CD4-positive, alpha-beta T cell treated with Interleukin-21 for 1 hour (primary cell): ENCODE data around the gene LGALS4.
A peak's percentile ranks its signal among the peaks of the same experiment; 100 is the strongest.
"Not testable (repeated sequence)": the region's sequence is repeated elsewhere in the genome, so short reads cannot be mapped to it uniquely, and the experiment has no call there.

ENCODE experiments used
- DNase-seq: peaks from one replicate; pipeline ENCODE4 v3.0.0-alpha.2; 2020

LGALS4 gene

GRCh38 chr19:38842439-38843174 is 29.9 kb upstream of the LGALS4 start:
- DNase-seq = peak; percentile 78

GRCh38 chr19:38841787-38842438 is 29.2 kb upstream of the LGALS4 start:
- DNase-seq = peak; percentile 71

- no peak for DNase-seq
Measured at GRCh38 chr19:38841180-38841766, 28.5 kb upstream of the LGALS4 start.

- no peak for DNase-seq
Measured at GRCh38 chr19:38840583-38840968, 27.8 kb upstream of the LGALS4 start.

GRCh38 chr19:38839816-38840582 is 27.3 kb upstream of the LGALS4 start:
- no peak for DNase-seq

- no peak for DNase-seq
Measured at GRCh38 chr19:38838986-38839761, 26.4 kb upstream of the LGALS4 start.

GRCh38 chr19:38838208-38838985 is 25.7 kb upstream of the LGALS4 start:
- no peak for DNase-seq

GRCh38 chr19:38837656-38838121 is 24.9 kb upstream of the LGALS4 start:
- no peak for DNase-seq

- no peak for DNase-seq
Measured at GRCh38 chr19:38836983-38837626, 24.4 kb upstream of the LGALS4 start.

GRCh38 chr19:38836159-38836982 is 23.6 kb upstream of the LGALS4 start:
- no peak for DNase-seq

GRCh38 chr19:38834590-38834989 is 21.8 kb upstream of the LGALS4 start:
- no peak for DNase-seq

- no peak for DNase-seq
Measured at GRCh38 chr19:38834104-38834490, 21.4 kb upstream of the LGALS4 start.

GRCh38 chr19:38833092-38833425 is 20.3 kb upstream of the LGALS4 start:
- DNase-seq = no peak

GRCh38 chr19:38831142-38831605 is 18.4 kb upstream of the LGALS4 start:
- peak; percentile 37 for DNase-seq

GRCh38 chr19:38830039-38830733 is 17.4 kb upstream of the LGALS4 start:
- DNase-seq = no peak

- DNase-seq = not testable (repeated sequence)
Measured at GRCh38 chr19:38829203-38829602, 16.5 kb upstream of the LGALS4 start.

GRCh38 chr19:38826856-38827551 is 14.3 kb upstream of the LGALS4 start:
- DNase-seq = no peak

- not testable (repeated sequence) for DNase-seq
Measured at GRCh38 chr19:38825936-38826335, 13.2 kb upstream of the LGALS4 start.
